Measurements from ENCODE around the gene CALML6. TPM values are rescaled to one million over a fixed set of nuclear protein-coding genes. Genes with fewer than 3 reads are reported as not detected.

The CALML6 gene
- total RNA-seq, 1 experiment from 2014 or later = 1.7 TPM

DNA sequence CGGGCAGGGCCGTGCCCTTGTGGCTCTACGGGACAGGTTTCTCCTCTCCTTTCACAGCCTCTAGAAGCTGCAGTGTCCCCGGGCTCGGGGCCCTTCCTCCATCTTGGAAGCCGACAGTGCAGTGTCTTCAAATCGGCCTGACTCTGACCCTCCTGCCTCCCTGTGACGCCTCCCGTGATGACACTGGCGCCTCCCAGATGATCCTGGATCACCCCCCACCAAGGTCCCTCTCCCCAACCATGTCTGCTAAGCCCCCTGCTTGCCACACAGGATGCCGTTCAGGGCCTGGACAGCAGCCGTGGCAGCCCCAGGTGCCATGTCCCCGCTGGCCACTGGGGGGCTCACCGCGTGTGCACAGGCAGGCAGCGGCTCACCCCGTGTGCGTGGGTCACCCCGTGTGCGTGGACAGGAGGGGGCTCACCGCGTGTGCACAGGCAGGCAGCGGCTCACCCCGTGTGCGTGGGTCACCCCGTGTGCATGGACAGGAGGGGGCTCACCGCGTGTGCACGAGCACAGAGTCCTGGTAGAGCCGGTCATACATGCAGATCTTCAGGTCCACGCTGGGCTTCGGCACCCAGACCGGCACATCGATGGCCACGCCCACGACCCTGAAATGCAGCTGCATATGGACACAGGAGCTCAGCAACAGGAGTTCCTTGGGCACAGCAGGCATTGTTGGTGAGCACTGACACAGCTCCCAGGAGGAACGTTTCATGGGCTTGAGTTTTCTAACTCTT, 28.9 kb downstream of the CALML6 start:
- Histone ChIP-seq H2BK5ac (ENCODE audit: insufficient read length, low read length) (no peak overlapping the region), H2BK12ac (ENCODE audit: insufficient read length, low read depth, low read length) (no peak overlapping the region), H3K23ac (ENCODE audit: insufficient read length, low read depth, low read length) (no peak overlapping the region), H3K9me3 (ENCODE audit: control insufficient read depth, low read depth, low read length) (no peaks in the 10 kb centered on the region), H3K56ac (ENCODE audit: insufficient read length, low read depth, low read length) (no peak overlapping the region), H3K4me1 (ENCODE audit: insufficient read depth, low read length) (no peaks in the 10 kb centered on the region), H2BK20ac (ENCODE audit: low read depth, low read length, poor library complexity, severe bottlenecking) (no peak overlapping the region), H3K79me2 (ENCODE audit: insufficient read depth, low read length) (no peaks in the 10 kb centered on the region), H4K5ac (ENCODE audit: insufficient read length, low read depth, low read length) (no peak overlapping the region), H3K27ac (ENCODE audit: insufficient read length, low read depth, low read length) (no peak overlapping the region), H3K14ac (ENCODE audit: insufficient read depth, low read length) (no peak overlapping the region), H2AFZ (ENCODE audit: low read length) (no peak overlapping the region), H4K8ac (replicated peaks; ENCODE audit: insufficient read length, low read depth, low read length) (no peak overlapping the region), H4K91ac (ENCODE audit: insufficient read length, low read depth, low read length) (no peak overlapping the region), H3K4ac (ENCODE audit: low read depth, low read length) (no peak overlapping the region), H2BK120ac (ENCODE audit: low read depth, low read length, poor library complexity, severe bottlenecking) (no peak overlapping the region), H3T11ph (ENCODE audit: low read length) (no peak overlapping the region), H3K27me3 (ENCODE audit: insufficient read depth, low read length) (no peaks in the 10 kb centered on the region), H3K79me1 (ENCODE audit: insufficient read depth, low read depth, low read length, poor library complexity, severe bottlenecking) (no peaks in the 10 kb centered on the region), H2BK15ac (ENCODE audit: low read depth, low read length) (no peak overlapping the region), H3K18ac (ENCODE audit: insufficient read length, low read depth, low read length) (no peak overlapping the region), H3K4me2 (ENCODE audit: insufficient read depth, insufficient read length, low read length) (peak overlapping the region; percentile 15), H4K20me1 (ENCODE audit: control insufficient read depth, insufficient read depth, insufficient read length) (peaks cover 3% of the 10 kb centered on the region), H3K9ac (ENCODE audit: extremely low read depth, insufficient read length, low read length) (no peak overlapping the region), H3K23me2 (ENCODE audit: insufficient read length, low read depth, low read length, poor library complexity, severe bottlenecking) (no peaks in the 10 kb centered on the region), H2AK5ac (ENCODE audit: insufficient read length, low read length) (no peak overlapping the region)
- Mint-ChIP-seq H3K9me3 (peaks cover 0 to 2% of the 10 kb centered on the region in 2 experiments; a peak in 1 of 5 replicates), H3K36me3 (ENCODE audit: insufficient read depth in 1 of 3, low read depth in 3 of 3) (no peaks in the 10 kb centered on the region), H3K4me1 (peaks cover 4 to 6% of the 10 kb centered on the region in 2 experiments; a peak in 3 of 4 replicates), H3K27me3 (ENCODE audit: low read depth) (peaks cover 2% of the 10 kb centered on the region), H3K27ac (peak overlapping the region in 1 of 3 experiments; percentile 44; a peak in 1 of 7 replicates), H3K4me3 (peak overlapping the region; percentile 21 to 50; a peak in 1 of 5 replicates)
- TF ChIP-seq, protein P1, sequence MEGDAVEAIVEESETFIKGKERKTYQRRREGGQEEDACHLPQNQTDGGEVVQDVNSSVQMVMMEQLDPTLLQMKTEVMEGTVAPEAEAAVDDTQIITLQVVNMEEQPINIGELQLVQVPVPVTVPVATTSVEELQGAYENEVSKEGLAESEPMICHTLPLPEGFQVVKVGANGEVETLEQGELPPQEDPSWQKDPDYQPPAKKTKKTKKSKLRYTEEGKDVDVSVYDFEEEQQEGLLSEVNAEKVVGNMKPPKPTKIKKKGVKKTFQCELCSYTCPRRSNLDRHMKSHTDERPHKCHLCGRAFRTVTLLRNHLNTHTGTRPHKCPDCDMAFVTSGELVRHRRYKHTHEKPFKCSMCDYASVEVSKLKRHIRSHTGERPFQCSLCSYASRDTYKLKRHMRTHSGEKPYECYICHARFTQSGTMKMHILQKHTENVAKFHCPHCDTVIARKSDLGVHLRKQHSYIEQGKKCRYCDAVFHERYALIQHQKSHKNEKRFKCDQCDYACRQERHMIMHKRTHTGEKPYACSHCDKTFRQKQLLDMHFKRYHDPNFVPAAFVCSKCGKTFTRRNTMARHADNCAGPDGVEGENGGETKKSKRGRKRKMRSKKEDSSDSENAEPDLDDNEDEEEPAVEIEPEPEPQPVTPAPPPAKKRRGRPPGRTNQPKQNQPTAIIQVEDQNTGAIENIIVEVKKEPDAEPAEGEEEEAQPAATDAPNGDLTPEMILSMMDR (conservative IDR thresholded peaks at IDR 0.05) = peak; percentile 96
- no CpG with 5 or more reads among the region's 37 CpGs for WGBS (ENCODE audit: extremely low coverage, insufficient read length, low lambda C conversion rate)
- DNase-seq = peak; percentile 83

All from H9 (cell line).